Fibroblast of skin of abdomen (primary cell): ENCODE data around the gene FRMD1.

Experiments
- DNase-seq: peaks from one replicate; pipeline ENCODE4 v3.0.0-alpha.2; 2013

FRMD1 gene

GRCh38 chr6:168022488-168023321, 56.3 kb downstream of the FRMD1 start:
- no peak for DNase-seq

DNA sequence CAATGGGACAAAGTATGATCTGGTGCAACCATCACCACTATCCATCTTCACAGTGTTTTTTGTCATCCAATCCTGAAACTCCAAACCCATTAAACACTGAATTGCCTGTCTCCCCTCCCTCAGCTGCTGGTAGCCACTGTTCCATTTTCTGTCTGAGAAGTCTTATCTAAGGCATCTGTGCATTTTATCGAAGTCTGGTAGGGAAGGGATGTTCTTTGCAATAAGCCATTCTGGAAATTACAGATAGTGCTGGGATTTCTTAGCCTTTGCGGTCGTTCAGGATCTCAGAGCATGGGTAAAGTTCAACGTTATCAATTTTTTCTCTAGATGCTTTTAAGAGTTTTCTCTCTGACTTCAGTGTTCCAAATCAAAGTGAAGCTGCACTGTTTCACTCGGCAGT, 57.4 kb downstream of the FRMD1 start:
- no peak for DNase-seq

DNA sequence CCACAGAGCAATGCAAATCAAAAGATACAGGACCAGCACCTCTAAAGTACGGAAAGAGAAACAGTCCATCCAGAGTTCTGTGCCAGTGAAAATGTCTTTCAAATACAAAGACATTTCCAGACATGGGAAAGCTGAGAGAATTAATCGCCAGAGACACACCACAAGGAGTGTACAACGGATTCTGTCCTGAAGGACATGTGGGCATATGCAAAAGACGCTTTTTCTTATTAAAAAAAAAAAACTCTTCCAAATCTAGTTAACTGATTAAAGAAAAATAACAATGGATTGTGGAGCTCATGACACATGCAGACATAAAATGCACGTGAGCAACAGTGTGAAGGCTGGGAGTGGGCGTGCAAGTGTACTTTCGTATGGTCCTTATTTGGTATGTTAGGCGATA, 58.8 kb downstream of the FRMD1 start:
- DNase-seq, result no peak

GRCh38 chr6:168018664-168019063, 60.3 kb downstream of the FRMD1 start:
- DNase-seq, result no peak

DNA sequence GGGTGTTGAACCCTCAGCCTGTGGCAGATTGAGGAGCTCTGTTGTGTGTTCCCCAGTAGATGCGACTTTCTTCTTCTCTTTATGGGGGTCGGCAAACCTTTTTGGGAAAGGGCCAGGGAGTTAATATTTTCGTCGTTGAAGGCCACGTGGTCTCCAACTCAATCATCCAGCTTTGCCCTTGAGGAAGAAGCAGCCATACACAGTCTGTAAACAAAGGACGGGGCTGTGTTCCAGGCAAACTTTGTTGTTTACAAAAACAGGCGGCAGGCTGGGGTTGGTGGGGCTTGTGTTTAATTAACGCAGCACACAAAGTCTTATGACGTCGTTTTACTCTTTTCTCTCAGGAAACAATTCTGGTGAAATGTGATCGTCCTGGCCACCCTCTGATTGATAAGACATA, 61.4 kb downstream of the FRMD1 start:
- no peak for DNase-seq

DNA sequence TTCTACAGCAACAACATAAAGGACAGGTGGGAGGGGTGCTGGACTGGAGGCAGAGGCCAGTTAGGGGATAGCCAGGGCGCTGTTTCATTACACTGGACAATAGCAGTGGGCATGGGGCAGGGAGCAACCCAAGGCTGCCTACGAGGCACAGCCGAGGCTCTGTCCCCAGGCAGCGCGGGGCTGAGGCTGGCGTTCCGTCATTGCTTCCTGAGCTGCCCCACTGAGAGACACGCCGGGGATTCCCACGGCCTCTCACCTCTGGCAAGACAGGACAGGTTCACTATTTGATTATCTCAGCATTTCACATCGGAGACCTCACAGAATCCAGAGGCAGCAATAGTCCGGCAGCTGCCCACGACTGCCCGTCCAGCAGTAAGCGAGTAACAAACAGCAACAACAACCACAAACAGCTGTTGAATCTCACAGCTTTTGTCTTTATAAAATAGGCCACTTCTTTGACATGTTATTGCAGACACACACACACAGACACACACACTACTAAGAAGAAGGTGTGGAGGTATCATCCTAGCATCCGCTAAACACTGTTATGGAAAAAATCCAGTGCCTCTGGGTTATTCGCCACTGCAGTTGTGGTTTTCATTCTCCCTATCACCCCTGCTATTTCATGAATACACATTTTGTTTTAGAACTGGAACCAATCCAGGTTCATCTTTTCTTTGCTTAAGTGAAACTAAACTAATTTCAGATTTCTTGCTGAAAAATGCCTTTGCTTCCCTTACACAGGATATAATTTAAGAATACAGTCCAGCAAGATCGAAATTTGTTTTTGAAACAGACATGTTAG, 62.1 kb downstream of the FRMD1 start:
- no peak for DNase-seq

- DNase-seq, result no peak
These were observed 62.8 kb downstream of the FRMD1 start for GRCh38 chr6:168016176-168016620.

DNA sequence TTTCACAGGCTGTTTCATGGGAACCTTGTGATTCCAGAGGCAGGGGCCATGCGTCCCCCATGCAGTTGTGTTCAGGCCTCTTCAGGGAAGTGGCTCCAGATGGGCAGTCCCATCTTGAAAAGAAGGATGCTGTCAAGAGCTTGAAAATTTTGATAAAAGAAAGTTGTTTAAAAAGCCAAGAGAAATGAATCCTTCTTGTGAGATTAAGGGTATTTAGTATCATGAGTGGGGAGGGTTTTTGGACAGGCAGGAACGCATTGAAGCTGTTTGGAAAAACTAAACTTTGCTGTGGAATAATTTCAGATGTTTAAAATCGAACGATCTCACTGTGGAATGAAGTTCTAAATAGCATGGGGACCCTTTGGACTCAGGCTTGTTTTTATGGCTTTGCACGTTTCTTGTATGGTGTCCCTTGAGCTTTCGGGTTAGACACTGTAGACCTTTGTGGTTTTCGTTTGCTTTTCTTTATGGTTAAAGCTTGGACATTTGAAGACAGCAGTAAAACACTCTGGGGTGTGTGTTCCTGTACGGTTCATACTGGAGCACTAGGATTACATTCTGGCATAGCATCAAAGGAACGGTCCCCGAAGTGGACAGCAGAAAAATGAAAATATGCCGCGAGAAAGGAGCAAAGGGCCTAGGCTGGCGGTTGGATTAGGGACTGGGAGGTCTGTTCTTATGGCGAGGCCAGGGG, 63.4 kb downstream of the FRMD1 start:
- no peak for DNase-seq

GRCh38 chr6:168015009-168015408, 64.0 kb downstream of the FRMD1 start:
- DNase-seq, result no peak

DNA sequence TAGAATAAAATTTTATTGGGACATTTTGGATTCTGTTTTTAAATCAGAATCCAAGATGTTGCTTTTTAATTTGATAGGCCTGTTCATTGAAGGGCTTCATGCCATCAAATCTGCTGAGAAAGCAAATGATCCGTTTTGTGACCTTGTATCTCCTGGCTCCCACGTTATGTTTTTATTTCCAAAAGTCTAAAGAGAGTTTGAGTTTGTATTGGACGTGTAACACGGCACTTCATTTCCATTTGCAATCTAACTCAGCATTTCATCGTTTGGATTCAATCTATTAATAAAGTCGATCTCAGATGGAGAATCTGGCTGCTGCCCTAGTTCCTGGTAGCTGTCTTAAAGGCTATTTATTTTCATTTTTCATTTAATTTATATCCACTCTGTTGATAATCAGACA, 64.6 kb downstream of the FRMD1 start:
- DNase-seq, result no peak

GRCh38 chr6:168013250-168013915, 65.6 kb downstream of the FRMD1 start:
- no peak for DNase-seq

- DNase-seq, result no peak
These were observed 66.4 kb downstream of the FRMD1 start for GRCh38 chr6:168012431-168013249.

GRCh38 chr6:168011291-168011690, 67.7 kb downstream of the FRMD1 start:
- DNase-seq, result no peak

DNA sequence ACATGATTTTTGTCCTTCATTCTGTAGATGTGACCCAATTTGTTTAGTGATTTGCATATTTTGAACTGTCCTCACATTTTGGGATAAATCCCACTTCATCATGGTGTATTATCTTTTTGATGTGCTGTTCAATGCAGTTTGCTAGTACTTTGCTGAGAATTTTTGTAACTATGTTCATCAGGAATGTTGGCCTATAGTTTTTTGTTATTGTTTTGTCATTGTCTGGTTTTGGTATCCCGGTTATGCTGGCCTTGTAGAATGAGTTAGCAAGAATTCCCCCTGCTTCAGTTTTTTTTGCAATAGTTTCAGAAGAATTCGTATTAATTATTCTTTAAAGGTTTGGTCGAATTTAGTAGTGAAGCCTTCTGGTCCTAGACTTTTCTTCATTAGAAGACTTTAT, 69.7 kb downstream of the FRMD1 start:
- no peak for DNase-seq

DNA sequence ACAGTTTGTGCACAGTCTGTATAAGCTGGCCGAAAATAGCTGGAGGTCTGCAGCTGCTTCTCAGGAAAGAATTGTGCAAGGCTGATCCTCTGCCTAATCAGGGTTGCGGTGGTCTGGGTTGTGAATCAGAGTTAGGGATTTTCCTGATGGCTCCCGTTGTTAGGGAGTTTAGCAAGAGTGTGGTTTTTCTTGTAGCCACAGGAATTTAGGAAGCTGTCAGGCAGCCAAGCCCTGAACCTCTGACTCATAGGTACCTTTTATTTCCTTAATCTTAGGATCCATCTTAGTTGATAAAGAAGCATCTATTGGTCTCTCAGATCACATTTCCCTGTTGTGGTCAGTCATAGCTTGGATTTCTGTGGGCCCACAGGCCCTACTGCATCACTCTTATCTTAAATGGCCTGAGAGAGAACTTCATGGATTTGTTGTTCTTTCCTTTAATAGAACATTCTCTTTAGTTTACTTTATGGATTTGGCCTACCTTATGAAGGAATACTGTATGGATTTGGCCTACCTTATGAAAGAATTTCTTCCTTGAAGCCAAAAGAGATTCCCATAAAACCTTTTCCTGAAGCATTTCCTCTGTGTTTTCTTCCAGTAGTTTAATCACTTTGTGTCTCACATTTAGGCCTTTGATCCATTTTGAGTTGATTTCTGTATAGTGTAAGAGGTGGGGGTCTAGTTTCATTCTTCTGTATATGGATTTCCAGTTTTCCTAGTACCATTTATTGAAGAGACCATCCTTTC, 71.2 kb downstream of the FRMD1 start:
- peak; percentile 99 for DNase-seq

- no peak for DNase-seq
These were observed 73.2 kb downstream of the FRMD1 start for GRCh38 chr6:168005796-168006195.

DNA sequence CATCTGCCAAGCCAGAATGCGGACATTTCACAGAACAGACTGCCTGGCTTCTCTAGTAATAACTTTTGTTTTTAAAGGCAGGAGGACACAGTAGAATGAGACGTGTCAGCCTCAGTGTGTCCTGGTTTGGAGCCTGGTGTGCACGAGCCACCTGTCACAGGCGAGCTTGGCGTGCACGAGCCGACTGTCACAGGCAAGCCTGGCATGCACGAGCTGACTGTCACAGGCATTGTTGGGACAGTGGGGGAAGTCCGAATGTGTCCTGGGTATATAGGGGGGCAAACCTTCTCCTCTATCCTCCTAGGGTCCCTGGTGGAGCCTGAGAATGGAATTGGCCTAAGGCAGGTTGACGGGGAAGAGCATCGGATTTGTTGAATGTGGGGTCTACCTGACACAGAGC, 74.1 kb downstream of the FRMD1 start:
- DNase-seq, result no peak

- DNase-seq, result no peak
These were observed 75.0 kb downstream of the FRMD1 start for GRCh38 chr6:168004023-168004422.
